Stimulated activated CD8-positive, alpha-beta memory T cell treated with anti-CD3 and anti-CD28 coated beads, Interleukin-15, amount 100 ng/mL, for 48 hours (primary cell): ENCODE measurements around the gene RAB29.
"Not testable (repeated sequence)": the region's sequence is repeated elsewhere in the genome, so short reads cannot be mapped to it uniquely, and the experiment has no call there.

Experiments used
- DNase-seq, 2 donors: peaks; one replicate each; pipeline ENCODE4 v3.0.0-alpha.2; 2020; ENCODE audit warnings: low read depth in 2 of 2

RAB29 gene

GRCh38 chr1:205725514-205725913, 49.8 kb downstream of the RAB29 start:
- no peak for DNase-seq

- not testable (repeated sequence) for DNase-seq
Observed at GRCh38 chr1:205720740-205721139, 54.5 kb downstream of the RAB29 start.

- no peak for DNase-seq
Observed at GRCh38 chr1:205719762-205720161, 55.5 kb downstream of the RAB29 start.

GRCh38 chr1:205719015-205719414, 56.3 kb downstream of the RAB29 start:
- DNase-seq, result no peak
